ENCODE measurements around the gene GHR.

GRCh38 chr5:42517164-42517563 lies 93.9 kb downstream of the GHR start:
- no peak for TF ChIP-seq CTCF (IDR thresholded peaks at IDR 0.05)
- no peak for TF ChIP-seq ZFX (IDR thresholded peaks at IDR 0.05; ENCODE audit: borderline replicate concordance)
